Vagina (tissue), 2 donors: ENCODE results near the gene MARCHF9. TPM values are rescaled to one million over a fixed set of nuclear protein-coding genes. Genes with fewer than 3 reads are reported as not detected.

Experiments used
- DNase-seq, 2 donors: peaks; one replicate each; pipeline ENCODE4 v3.0.0-alpha.2; 2017; ENCODE audit errors: extremely low spot score in 2 of 2
- H3K27ac ChIP-seq: fragments of 200-600 bp; sonication (generic); one replicate; pipeline ENCODE4 v1.5.1; 2019
- H3K27me3 ChIP-seq: fragments of 200-600 bp; sonication (generic); one replicate; pipeline ENCODE4 v1.5.1; 2019
- H3K36me3 ChIP-seq, 2 donors: fragments of 200-600 bp; sonication (generic); one replicate each; pipeline ENCODE4 v1.5.1; 2017 to 2019
- H3K4me1 ChIP-seq: fragments of 200-600 bp; sonication (generic); one replicate; pipeline ENCODE4 v1.5.1; 2019
- H3K4me3 ChIP-seq, 2 donors: fragments of 200-600 bp; sonication (generic); 1 replicate in 1 of 2; 2 replicates in 1 of 2; pipeline ENCODE4 v1.5.1; 2016 to 2019
- H3K9me3 ChIP-seq: fragments of 200-600 bp; sonication (generic); one replicate; pipeline ENCODE4 v1.5.1; 2019
- CTCF ChIP-seq, 3 experiments: fragments of 450-650 bp in 2 of 3; fragments of 200-600 bp in 1 of 3; sonication (generic) in 1 of 3; IDR thresholded peaks; one replicate each; pipeline ENCODE4 v1.5.1; 2017 to 2019; ENCODE audit warnings: antibody characterized with exemption in 3 of 3, mild to moderate bottlenecking in 2 of 3, moderate library complexity in 2 of 3
- POLR2A ChIP-seq, 2 donors: fragments of 450-650 bp; IDR thresholded peaks; one replicate each; pipeline ENCODE4 v1.6.1; 2017; ENCODE audit warnings: antibody characterized with exemption in 2 of 2, mild to moderate bottlenecking in 2 of 2, moderate library complexity in 2 of 2
- POLR2AphosphoS5 ChIP-seq, 2 donors: sonication (generic); formaldehyde crosslinking; IDR thresholded peaks; one replicate each; pipeline ENCODE4 v1.9.0; 2017; ENCODE audit warnings: antibody characterized with exemption in 2 of 2, mild to moderate bottlenecking in 2 of 2, low read depth in 1 of 2; ENCODE audit not compliant: insufficient read depth in 1 of 2
- intact Hi-C: fragments of 100-400 bp; cut with DNase I; formaldehyde crosslinking; loops from one replicate; pipeline ENCODE4 v1.15.1; 2023
- total RNA-seq: library from RNA; depleted of rRNA; stranded (reverse); fragments of >200 nt; gene quantifications from one replicate; pipeline ENCODE4 v1.2.3, GENCODE V29; 2016

The MARCHF9 gene
- total RNA-seq, 1 donor from 2014 or later = 8.3 TPM

- no peak for DNase-seq
- no peak overlapping the region for H3K27ac ChIP-seq
- no peak overlapping the region for H3K4me3 ChIP-seq
- H3K27me3 ChIP-seq = peaks cover 6% of the 10 kb centered on the region
- no peaks in the 10 kb centered on the region for H3K9me3 ChIP-seq
- H3K36me3 ChIP-seq = no peaks in the 10 kb centered on the region
- peaks cover 24% of the 10 kb centered on the region for H3K4me1 ChIP-seq
- TF ChIP-seq POLR2A (IDR thresholded peaks at IDR 0.05) (no peak), CTCF (IDR thresholded peaks at IDR 0.05) (no peak), POLR2AphosphoS5 (IDR thresholded peaks at IDR 0.05; ENCODE audit: insufficient read depth in 1 of 2, low read depth in 1 of 2) (no peak)
- intact Hi-C loops = no loop called here
Measured at GRCh38 chr12:57732726-57733593, 21.9 kb upstream of the MARCHF9 start.

GRCh38 chr12:57733928-57734327 lies 21.0 kb upstream of the MARCHF9 start:
- no peaks in the 10 kb centered on the region for H3K36me3 ChIP-seq
- H3K27me3 ChIP-seq = peaks cover 6% of the 10 kb centered on the region
- no peak for DNase-seq
- no peaks in the 10 kb centered on the region for H3K9me3 ChIP-seq
- H3K4me1 ChIP-seq = peaks cover 34% of the 10 kb centered on the region
- H3K27ac ChIP-seq = no peak overlapping the region
- TF ChIP-seq CTCF (IDR thresholded peaks at IDR 0.05) (no peak), POLR2AphosphoS5 (IDR thresholded peaks at IDR 0.05; ENCODE audit: insufficient read depth in 1 of 2, low read depth in 1 of 2) (no peak), POLR2A (IDR thresholded peaks at IDR 0.05) (no peak)
- intact Hi-C loops = no loop called here
- no peak overlapping the region for H3K4me3 ChIP-seq

GRCh38 chr12:57734591-57734990 lies 20.3 kb upstream of the MARCHF9 start:
- no peaks in the 10 kb centered on the region for H3K9me3 ChIP-seq
- no peak overlapping the region for H3K27ac ChIP-seq
- DNase-seq = no peak
- no peaks in the 10 kb centered on the region for H3K36me3 ChIP-seq
- peaks cover 6% of the 10 kb centered on the region for H3K27me3 ChIP-seq
- peaks cover 36% of the 10 kb centered on the region for H3K4me1 ChIP-seq
- no peak overlapping the region for H3K4me3 ChIP-seq
- intact Hi-C loops = no loop called here
- TF ChIP-seq CTCF (IDR thresholded peaks at IDR 0.05) = no peak
- TF ChIP-seq POLR2A (IDR thresholded peaks at IDR 0.05) = no peak
- TF ChIP-seq POLR2AphosphoS5 (IDR thresholded peaks at IDR 0.05; ENCODE audit: insufficient read depth in 1 of 2, low read depth in 1 of 2) = no peak

- TF ChIP-seq POLR2AphosphoS5 (IDR thresholded peaks at IDR 0.05; ENCODE audit: insufficient read depth in 1 of 2, low read depth in 1 of 2) (no peak), POLR2A (IDR thresholded peaks at IDR 0.05) (no peak), CTCF (IDR thresholded peaks at IDR 0.05) (no peak)
- Histone ChIP-seq H3K27ac (no peak overlapping the region), H3K36me3 (no peaks in the 10 kb centered on the region), H3K4me3 (no peak overlapping the region), H3K9me3 (no peaks in the 10 kb centered on the region), H3K4me1 (peaks cover 36% of the 10 kb centered on the region), H3K27me3 (peaks cover 6% of the 10 kb centered on the region)
- intact Hi-C loops = no loop called here
- no peak for DNase-seq
Measured at GRCh38 chr12:57735198-57735855, 19.6 kb upstream of the MARCHF9 start.
